Progenitor cell of endocrine pancreas (in vitro differentiated cells): Measurements from ENCODE around the gene LCE3E. TPM values are rescaled to one million over a fixed set of nuclear protein-coding genes. Genes with fewer than 3 reads are reported as not detected.
"Not testable (repeated sequence)": the region's sequence is repeated elsewhere in the genome, so short reads cannot be mapped to it uniquely, and the experiment has no call there.

Experiments used
- DNase-seq: peaks from one replicate; pipeline ENCODE4 v3.0.0; 2021; ENCODE audit warnings: low spot score; ENCODE audit not compliant: unreplicated experiment
- H3K27ac Mint-ChIP-seq: 2 replicates; pipeline ENCODE4 v1.8.0; 2021; ENCODE audit warnings: mild to moderate bottlenecking, moderate library complexity, mixed read lengths
- H3K27me3 Mint-ChIP-seq: 2 replicates; pipeline ENCODE4 v1.8.0; 2021; ENCODE audit warnings: mixed read lengths
- H3K36me3 Mint-ChIP-seq: 2 replicates; pipeline ENCODE4 v1.8.0; 2022; ENCODE audit warnings: mixed read lengths; ENCODE audit not compliant: insufficient read depth
- H3K4me1 Mint-ChIP-seq: 2 replicates; pipeline ENCODE4 v1.8.0; 2021; ENCODE audit warnings: low read depth, mixed read lengths
- H3K4me3 Mint-ChIP-seq: 2 replicates; pipeline ENCODE4 v1.8.0; 2021; ENCODE audit warnings: low read depth, mild to moderate bottlenecking, moderate library complexity, mixed read lengths
- H3K9me3 Mint-ChIP-seq: 2 replicates; pipeline ENCODE4 v1.8.0; 2021; ENCODE audit warnings: low read depth, mixed read lengths
- total RNA-seq: library from RNA; stranded (reverse); gene quantifications from 2 replicates; pipeline ENCODE4 v1.2.1, GENCODE V29; 2021
- TF ChIP-seq, protein P1 (sequence below): fragments of 200-600 bp; sonication (generic); IDR thresholded peaks from one replicate; pipeline ENCODE4 v1.5.0; 2021; ENCODE audit warnings: antibody characterized with exemption, mild to moderate bottlenecking; ENCODE audit not compliant: unreplicated experiment

Gene LCE3E
- total RNA-seq, 1 donor from 2014 or later: not detected

DNA sequence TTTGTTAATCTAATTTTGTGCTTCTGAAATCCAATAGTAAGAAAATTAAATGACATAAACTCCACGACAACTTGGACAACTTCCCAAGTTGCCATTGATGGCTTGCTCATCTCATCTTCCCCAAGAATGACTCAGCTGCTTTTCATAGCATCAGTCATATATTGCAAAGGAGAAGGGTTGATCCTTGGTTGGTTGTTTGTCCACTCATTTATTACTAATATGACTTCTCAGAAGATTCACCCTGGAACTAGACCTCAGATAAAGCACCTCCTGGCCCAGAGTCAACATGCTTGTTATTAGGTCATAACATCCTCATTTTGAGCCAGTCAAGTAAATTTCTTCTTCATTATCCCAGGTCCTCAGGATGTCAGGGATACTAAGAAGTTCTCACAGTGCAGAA is 16.1 kb upstream of the LCE3E start:
- Mint-ChIP-seq H3K9me3 (peaks cover 48% of the 10 kb centered on the region), H3K27ac (no peak overlapping the region), H3K36me3 (no peaks in the 10 kb centered on the region), H3K4me1 (no peaks in the 10 kb centered on the region), H3K4me3 (no peak overlapping the region), H3K27me3 (no peaks in the 10 kb centered on the region)
- TF ChIP-seq, protein P1, sequence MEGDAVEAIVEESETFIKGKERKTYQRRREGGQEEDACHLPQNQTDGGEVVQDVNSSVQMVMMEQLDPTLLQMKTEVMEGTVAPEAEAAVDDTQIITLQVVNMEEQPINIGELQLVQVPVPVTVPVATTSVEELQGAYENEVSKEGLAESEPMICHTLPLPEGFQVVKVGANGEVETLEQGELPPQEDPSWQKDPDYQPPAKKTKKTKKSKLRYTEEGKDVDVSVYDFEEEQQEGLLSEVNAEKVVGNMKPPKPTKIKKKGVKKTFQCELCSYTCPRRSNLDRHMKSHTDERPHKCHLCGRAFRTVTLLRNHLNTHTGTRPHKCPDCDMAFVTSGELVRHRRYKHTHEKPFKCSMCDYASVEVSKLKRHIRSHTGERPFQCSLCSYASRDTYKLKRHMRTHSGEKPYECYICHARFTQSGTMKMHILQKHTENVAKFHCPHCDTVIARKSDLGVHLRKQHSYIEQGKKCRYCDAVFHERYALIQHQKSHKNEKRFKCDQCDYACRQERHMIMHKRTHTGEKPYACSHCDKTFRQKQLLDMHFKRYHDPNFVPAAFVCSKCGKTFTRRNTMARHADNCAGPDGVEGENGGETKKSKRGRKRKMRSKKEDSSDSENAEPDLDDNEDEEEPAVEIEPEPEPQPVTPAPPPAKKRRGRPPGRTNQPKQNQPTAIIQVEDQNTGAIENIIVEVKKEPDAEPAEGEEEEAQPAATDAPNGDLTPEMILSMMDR: no peak
- DNase-seq: no peak

DNA sequence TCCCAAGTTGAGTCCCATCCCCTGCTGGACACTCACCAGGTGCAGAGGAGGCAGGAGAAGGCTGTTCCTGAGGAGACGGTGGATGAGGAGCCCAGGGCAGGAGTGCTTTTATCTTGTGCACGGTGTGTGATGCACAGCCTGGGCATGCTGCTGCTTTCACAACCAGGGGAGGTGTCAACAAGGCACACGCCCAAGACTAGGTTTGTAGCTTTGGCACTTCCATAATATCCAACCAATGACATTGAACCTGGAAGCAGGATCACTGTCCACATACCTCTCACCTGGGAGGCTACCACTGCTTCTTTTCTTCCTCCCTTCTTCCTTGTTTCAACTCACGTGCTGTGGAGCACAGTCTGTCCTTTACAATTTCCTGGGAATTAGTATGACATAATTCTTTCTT is 13.9 kb upstream of the LCE3E start, which contains the start of gene LCE3D:
Gene LCE3D, minus strand, starts transcription at position 84 of the 400 bp plus-strand sequence. CDS start 580 bp downstream, outside the sequence.
- no peaks in the 10 kb centered on the region for H3K4me1 Mint-ChIP-seq
- no peak within 1 kb of the TSS for H3K27ac Mint-ChIP-seq
- no peak within 1 kb of the TSS for H3K4me3 Mint-ChIP-seq
- peaks cover 47% of the 10 kb centered on the region for H3K9me3 Mint-ChIP-seq
- TF ChIP-seq, protein P1: no peak
- no peaks in the 10 kb centered on the region for H3K27me3 Mint-ChIP-seq
- no peaks in the 10 kb centered on the region for H3K36me3 Mint-ChIP-seq
- DNase-seq: no peak

DNA sequence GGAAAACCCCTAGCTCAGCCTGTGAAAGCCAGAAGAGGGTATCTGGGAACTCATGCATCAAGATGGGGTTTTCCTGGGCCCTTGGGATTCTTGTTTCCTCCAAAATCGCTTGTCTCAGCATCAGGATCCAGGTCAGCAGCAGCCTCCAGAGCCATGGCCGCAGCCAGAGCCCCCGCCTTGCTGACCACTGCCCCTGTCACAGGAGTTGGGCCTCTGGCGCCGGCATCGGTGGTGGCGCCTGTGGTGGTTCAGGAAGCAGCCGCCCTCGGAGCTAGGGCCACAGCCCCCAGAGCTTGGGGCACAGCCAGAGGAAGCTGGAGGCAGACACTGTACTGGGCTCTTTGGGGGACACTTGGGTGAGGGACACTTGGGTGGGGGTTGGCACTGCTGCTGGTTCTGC is 12.9 kb upstream of the LCE3E start:
- H3K36me3 Mint-ChIP-seq, H3K27ac Mint-ChIP-seq, DNase-seq, H3K27me3 Mint-ChIP-seq, H3K4me1 Mint-ChIP-seq, H3K4me3 Mint-ChIP-seq: not testable (repeated sequence)
- H3K9me3 Mint-ChIP-seq: peaks cover 56% of the 10 kb centered on the region

DNA sequence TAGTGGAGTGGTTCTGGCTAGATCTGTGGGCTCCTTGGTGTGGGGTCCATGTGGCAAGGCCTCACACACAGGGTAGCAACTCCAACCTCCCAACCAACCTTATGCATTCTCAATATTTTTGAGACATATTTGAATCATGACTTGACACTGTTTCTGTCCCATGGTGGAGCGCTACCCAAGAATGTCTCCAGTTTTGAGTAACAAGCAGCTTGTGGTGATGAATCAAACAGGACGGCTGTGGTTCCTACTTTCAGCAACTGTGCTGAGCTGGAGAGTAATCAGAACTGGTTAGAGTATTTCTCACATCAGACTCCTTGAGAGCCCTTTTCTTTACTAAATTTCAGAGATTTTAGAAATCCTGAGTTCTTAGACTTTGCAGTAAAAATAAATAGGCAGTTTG is 10.6 kb upstream of the LCE3E start:
- Mint-ChIP-seq H3K4me3 (no peak overlapping the region), H3K36me3 (peaks cover 3% of the 10 kb centered on the region), H3K9me3 (peaks cover 63% of the 10 kb centered on the region), H3K27ac (no peak overlapping the region), H3K27me3 (no peaks in the 10 kb centered on the region), H3K4me1 (no peaks in the 10 kb centered on the region)
- no peak for DNase-seq
- TF ChIP-seq, protein P1: no peak

DNA sequence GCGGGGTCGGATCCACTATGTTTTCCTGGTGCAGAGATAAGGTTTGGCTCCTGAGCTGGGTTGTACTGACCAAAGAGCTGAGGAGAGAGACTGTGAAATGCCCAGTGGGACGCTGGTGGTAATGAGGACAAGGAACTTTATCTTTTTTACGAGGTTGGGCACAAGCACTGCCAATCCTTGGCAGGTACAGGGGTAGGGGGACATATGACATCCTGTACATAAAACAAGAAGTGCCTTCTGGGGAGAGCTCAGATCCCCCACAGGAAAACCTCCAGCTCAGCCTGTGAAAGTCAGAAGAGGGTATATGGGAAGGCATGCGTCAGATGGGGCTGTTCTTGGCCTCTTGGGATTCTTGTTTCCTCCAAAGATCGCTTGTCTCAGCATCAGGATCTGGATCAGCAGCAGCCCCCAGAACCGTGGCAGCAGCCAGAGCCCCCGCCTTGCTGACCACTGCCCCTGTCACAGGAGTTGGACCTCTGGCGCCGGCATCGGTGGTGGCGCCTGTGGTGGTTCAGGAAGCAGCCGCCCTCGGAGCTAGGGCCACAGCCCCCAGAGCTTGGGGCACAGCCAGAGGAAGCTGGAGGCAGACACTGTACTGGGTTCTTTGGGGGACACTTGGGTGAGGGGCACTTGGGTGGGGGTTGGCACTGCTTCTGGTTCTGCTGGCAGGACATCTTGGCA is 905 bp downstream of the LCE3E start:
- DNase-seq: no peak
- Mint-ChIP-seq H3K27me3 (no peaks in the 10 kb centered on the region), H3K4me1 (no peaks in the 10 kb centered on the region), H3K27ac (no peak overlapping the region), H3K4me3 (no peak overlapping the region), H3K9me3 (peaks cover 72% of the 10 kb centered on the region), H3K36me3 (no peaks in the 10 kb centered on the region)
- TF ChIP-seq, protein P1: no peak

DNA sequence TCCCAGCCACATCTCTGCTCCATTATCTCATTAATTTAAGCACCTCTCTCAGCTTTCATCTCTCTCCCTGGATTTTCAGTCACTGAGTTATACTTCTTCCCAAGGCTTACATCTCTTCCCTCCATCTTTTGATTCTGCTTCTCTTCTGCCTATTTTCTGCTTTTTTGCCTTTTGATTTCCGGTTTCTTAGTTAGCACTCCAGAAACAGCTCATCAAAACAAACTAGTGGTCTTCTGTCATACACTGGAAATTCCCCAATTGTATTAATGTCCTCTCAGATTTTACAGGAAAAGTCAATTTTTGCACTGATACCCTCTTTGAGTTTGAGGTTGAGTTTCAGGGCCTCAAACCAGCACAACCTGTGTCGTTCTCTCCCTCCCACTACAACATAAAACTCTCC is 1.5 kb downstream of the LCE3E start:
- H3K27me3 Mint-ChIP-seq: no peaks in the 10 kb centered on the region
- no peak for DNase-seq
- TF ChIP-seq, protein P1: no peak
- peaks cover 72% of the 10 kb centered on the region for H3K9me3 Mint-ChIP-seq
- H3K4me1 Mint-ChIP-seq: no peaks in the 10 kb centered on the region
- no peak overlapping the region for H3K4me3 Mint-ChIP-seq
- no peaks in the 10 kb centered on the region for H3K36me3 Mint-ChIP-seq
- no peak overlapping the region for H3K27ac Mint-ChIP-seq

DNA sequence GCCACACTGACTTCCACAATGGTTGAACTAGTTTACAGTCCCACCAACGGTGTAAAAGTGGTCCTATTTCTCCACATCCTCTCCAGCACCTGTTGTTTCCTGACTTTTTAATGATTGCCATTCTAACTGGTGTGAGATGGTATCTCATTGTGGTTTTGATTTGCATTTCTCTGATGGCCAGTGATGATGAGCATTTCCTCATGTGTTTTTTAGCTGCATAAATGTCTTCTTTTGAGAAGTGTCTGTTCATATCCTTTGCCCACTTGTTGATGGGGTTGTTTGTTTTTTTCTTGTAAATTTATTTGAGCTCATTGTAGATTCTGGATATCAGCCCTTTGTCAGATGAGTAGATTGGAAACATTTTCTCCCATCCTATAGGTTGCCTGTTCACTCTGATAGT is 18.2 kb downstream of the LCE3E start:
- H3K4me3 Mint-ChIP-seq, H3K4me1 Mint-ChIP-seq, H3K27me3 Mint-ChIP-seq, DNase-seq, H3K27ac Mint-ChIP-seq, H3K36me3 Mint-ChIP-seq: not testable (repeated sequence)
- peaks cover 33% of the 10 kb centered on the region for H3K9me3 Mint-ChIP-seq
